SK-N-SH (cell line): Measurements from ENCODE around the gene NR2F1-AS1. TPM values are rescaled to one million over a fixed set of nuclear protein-coding genes. Genes with fewer than 3 reads are reported as not detected.

Experiments used
- CTCF ChIA-PET: fragments of 300-600, 350-600 bp; formaldehyde crosslinking; extraction: SDS; loops from one replicate; lab custom pipeline; 2021; lab: Yijun Ruan, JAX
- POLR2A ChIA-PET: fragments of 350-600 bp; sonication (Branson Sonifier 250); formaldehyde crosslinking; extraction: SDS; loops from one replicate; lab custom pipeline; 2020; ENCODE audit warnings: antibody characterized with exemption, inconsistent platforms; lab: Yijun Ruan, JAX
- DNase-seq: peaks from one replicate; pipeline ENCODE4 v3.0.0; 2012
- H2AFZ ChIP-seq: fragments of 200-600 bp; sonication (generic); 2 replicates; pipeline ENCODE4 v1.8.1; 2016; ENCODE audit warnings: antibody characterized with exemption, mild to moderate bottlenecking, low read depth
- H3F3A ChIP-seq: fragments of 200-600 bp; sonication (generic); replicated peaks from 2 replicates; pipeline ENCODE3; 2016; ENCODE audit warnings: antibody characterized with exemption, mild to moderate bottlenecking; ENCODE audit not compliant: insufficient read depth
- H3K27ac ChIP-seq, 2 experiments: fragments of 200-500 bp in 1 of 2; fragments of 200-600 bp in 1 of 2; sonication (Bioruptor generic) in 1 of 2; sonication (generic), shearing (Covaris generic) in 1 of 2; 2 replicates each; pipeline versions ENCODE4 v1.5.1 to v1.6.1; 2014 to 2016; ENCODE audit warnings: low read depth in 2 of 2, inconsistent platforms in 1 of 2, low read length in 1 of 2, mild to moderate bottlenecking in 1 of 2, mixed read lengths in 1 of 2
- H3K27me3 ChIP-seq: fragments of 200-600 bp; sonication (generic), shearing (Covaris generic); 2 replicates; pipeline ENCODE4 v1.6.1; 2016; ENCODE audit warnings: mixed run types; ENCODE audit not compliant: insufficient read depth
- H3K36me3 ChIP-seq, 2 experiments: fragments of 200-500 bp in 1 of 2; fragments of 200-600 bp in 1 of 2; sonication (Bioruptor generic) in 1 of 2; sonication (generic) in 1 of 2; replicated peaks in 1 of 2; 2 replicates each; pipeline versions ENCODE3 to v1.5.1; 2014 to 2016; ENCODE audit warnings: low read length in 1 of 2, mild to moderate bottlenecking in 1 of 2; ENCODE audit not compliant: insufficient read depth in 2 of 2, control insufficient read depth in 1 of 2
- H3K4me1 ChIP-seq, 2 experiments: fragments of 200-500 bp in 1 of 2; fragments of 200-600 bp in 1 of 2; sonication (Bioruptor generic) in 1 of 2; sonication (generic), shearing (Covaris generic) in 1 of 2; 2 replicates each; pipeline versions ENCODE4 v1.5.1 to v1.6.1; 2014 to 2016; ENCODE audit warnings: low read depth in 1 of 2, low read length in 1 of 2, mixed run types in 1 of 2; ENCODE audit not compliant: insufficient read depth in 2 of 2, control insufficient read depth in 1 of 2
- H3K4me2 ChIP-seq: fragments of 200-600 bp; sonication (generic), shearing (Covaris generic); 2 replicates; pipeline ENCODE4 v1.6.1; 2017; ENCODE audit warnings: mixed run types
- H3K4me3 ChIP-seq, 2 experiments: fragments of 200-500 bp in 1 of 2; fragments of 200-600 bp in 1 of 2; sonication (Bioruptor generic) in 1 of 2; sonication (generic), shearing (Covaris generic) in 1 of 2; 2 replicates each; pipeline versions ENCODE4 v1.5.1 to v1.8.1; 2014 to 2016; ENCODE audit warnings: low read depth in 2 of 2, inconsistent platforms in 1 of 2, low read length in 1 of 2, mild to moderate bottlenecking in 1 of 2, mixed read lengths in 1 of 2, moderate library complexity in 1 of 2
- H3K79me2 ChIP-seq: fragments of 200-600 bp; sonication (generic); 2 replicates; pipeline ENCODE4 v1.8.1; 2017; ENCODE audit warnings: mild to moderate bottlenecking; ENCODE audit not compliant: insufficient read depth
- H3K9ac ChIP-seq: fragments of 200-600 bp; sonication (generic); 2 replicates; pipeline ENCODE4 v1.6.1; 2017; ENCODE audit warnings: mixed run types
- H3K9me2 ChIP-seq: fragments of 200-600 bp; sonication (generic); 2 replicates; pipeline ENCODE4 v1.6.1; 2017; ENCODE audit warnings: mixed run types
- H3K9me3 ChIP-seq: fragments of 200-600 bp; sonication (generic); 2 replicates; pipeline ENCODE4 v1.6.1; 2017; ENCODE audit warnings: mixed run types, mild to moderate bottlenecking, moderate library complexity
- H4K20me1 ChIP-seq: fragments of 200-600 bp; sonication (generic); 2 replicates; pipeline ENCODE4 v1.6.1; 2017; ENCODE audit warnings: mild to moderate bottlenecking, mixed run types; ENCODE audit not compliant: insufficient read depth
- CHD2 ChIP-seq: fragments of 150-350 bp; IDR thresholded peaks from 2 replicates; pipeline ENCODE4 v1.6.1; 2018; ENCODE audit warnings: low read length; ENCODE audit not compliant: partially characterized antibody
- ELF1 ChIP-seq: IDR thresholded peaks from 2 replicates; pipeline ENCODE4 v1.4.0; 2012
- EP300 ChIP-seq, 2 experiments: IDR thresholded peaks; 2 replicates each; pipeline versions ENCODE4 v1.4.0 to v1.6.1; 2012; ENCODE audit warnings: borderline replicate concordance in 1 of 2, low read depth in 1 of 2, low read length in 1 of 2
- EZH2phosphoT487 ChIP-seq: fragments of 200-600 bp; sonication (generic); IDR thresholded peaks from 2 replicates; pipeline ENCODE4 v1.6.1; 2017; ENCODE audit warnings: low read depth, mixed run types, mild to moderate bottlenecking, antibody characterized with exemption, moderate library complexity, borderline replicate concordance
- FOXM1 ChIP-seq: IDR thresholded peaks from 2 replicates; pipeline ENCODE4 v1.4.0; 2012; ENCODE audit warnings: low read depth, mild to moderate bottlenecking
- GATA2 ChIP-seq: sonication (generic); formaldehyde crosslinking; IDR thresholded peaks from 2 replicates; pipeline ENCODE4 v1.5.0; 2020; ENCODE audit warnings: mild to moderate bottlenecking, missing genetic modification reagents
- RAD21 ChIP-seq: IDR thresholded peaks from 2 replicates; pipeline ENCODE4 v1.6.1; 2012; ENCODE audit warnings: mild to moderate bottlenecking, low read length
- RCOR1 ChIP-seq: fragments of 150-350 bp; IDR thresholded peaks from 2 replicates; pipeline ENCODE4 v1.6.1; 2017; ENCODE audit warnings: antibody characterized with exemption, low read length
- RFX5 ChIP-seq: IDR thresholded peaks from 2 replicates; pipeline ENCODE4 v1.6.1; 2012; ENCODE audit warnings: mild to moderate bottlenecking, improper control_type of control experiment, low read length
- RXRA ChIP-seq: IDR thresholded peaks from 2 replicates; pipeline ENCODE4 v1.4.0; 2012; ENCODE audit warnings: low read depth, mild to moderate bottlenecking, borderline replicate concordance
- TAF1 ChIP-seq: IDR thresholded peaks from 2 replicates; pipeline ENCODE4 v1.6.1; 2012; ENCODE audit warnings: low read depth, mild to moderate bottlenecking, low read length, moderate library complexity, borderline replicate concordance
- TCF12 ChIP-seq: IDR thresholded peaks from 2 replicates; pipeline ENCODE4 v1.4.0; 2012
- WGBS: methylation state at CpG from one replicate; pipeline ENCODE4 v1.1.6; 2017; ENCODE audit warnings: low lambda C conversion rate; 5-methylcytosine and 5-hydroxymethylcytosine counted together
- polyA plus RNA-seq, 3 experiments: library from polyadenylated mRNA; depleted of rRNA; stranded (reverse); fragments of >200 nt; gene quantifications; 2 replicates each; pipeline ENCODE4 v1.2.3, GENCODE V29; 2012
- TF ChIP-seq, protein P1 (sequence below): IDR thresholded peaks from 2 replicates; pipeline ENCODE4 v1.4.0; 2012; ENCODE audit warnings: low read depth

The NR2F1-AS1 gene
- polyA plus RNA-seq, 1 of the 3 experiments (the other 2 are of a cell fraction): 7.4 TPM

DNA sequence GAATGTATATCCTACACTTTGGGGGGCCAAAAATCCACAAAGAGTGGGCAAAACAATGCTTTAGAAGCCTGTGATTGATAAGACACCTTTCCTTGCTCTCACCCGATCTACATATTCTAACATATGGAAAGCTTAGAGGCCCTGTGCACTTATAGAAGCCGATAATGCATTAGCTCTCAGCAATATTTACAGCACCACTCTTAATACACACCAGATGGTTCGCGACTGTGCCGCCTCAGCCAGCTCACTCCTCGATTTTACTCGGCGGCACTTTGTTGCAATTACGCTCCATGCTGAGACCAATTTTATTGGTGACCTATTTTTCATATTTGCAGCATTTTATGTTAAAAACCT is 20.8 kb upstream of the NR2F1-AS1 start:
- Histone ChIP-seq H2AFZ (peak overlapping the region; percentile 50; the same call in 1 of the 2 replicates), H3K4me2 (peak overlapping the region; percentile 58; the same call in 1 of the 2 replicates), H4K20me1 (no peaks in the 10 kb centered on the region), H3K9ac (peak overlapping the region; percentile 17; the same call in 1 of the 2 replicates), H3K9me2 (no peaks in the 10 kb centered on the region), H3K4me1 (peaks cover 6 to 20% of the 10 kb centered on the region in 2 experiments; a peak in 2 of 4 replicates), H3F3A (peaks cover 15% of the 10 kb centered on the region), H3K79me2 (no peaks in the 10 kb centered on the region), H3K4me3 (peak overlapping the region in 1 of 2 experiments; percentile 31; a peak in 3 of 4 replicates), H3K27ac (peak overlapping the region; percentile 61 to 94), H3K9me3 (no peaks in the 10 kb centered on the region), H3K27me3 (no peaks in the 10 kb centered on the region), H3K36me3 (no peaks in the 10 kb centered on the region)
- ChIA-PET CTCF (interaction anchor here (0.8 to 5.1 kb wide), 9 partner anchors 10 to 484 kb away, joined by 3 to 32 read pairs (median 4); partner anchors contain the start of gene NR2F1), POLR2A (interaction anchor here (0.9 to 1.8 kb wide), 6 partner anchors 10 to 20 kb away, joined by 3 to 12 read pairs (median 6); partner anchors contain the start of gene NR2F1)
- peak; percentile 78 for DNase-seq
- TF ChIP-seq EZH2phosphoT487 (no peak), RXRA (no peak), CHD2 (no peak), EP300 (IDR thresholded peaks at IDR 0.05; ENCODE audit: borderline replicate concordance in 1 of 2, low read depth in 1 of 2, low read length in 1 of 2) (peak in 1 of 2 experiments; percentile 39; a peak in 1 of 4 replicates), FOXM1 (no peak)
- 35% methylated on average over 9 of the region's 9 CpGs for WGBS

DNA sequence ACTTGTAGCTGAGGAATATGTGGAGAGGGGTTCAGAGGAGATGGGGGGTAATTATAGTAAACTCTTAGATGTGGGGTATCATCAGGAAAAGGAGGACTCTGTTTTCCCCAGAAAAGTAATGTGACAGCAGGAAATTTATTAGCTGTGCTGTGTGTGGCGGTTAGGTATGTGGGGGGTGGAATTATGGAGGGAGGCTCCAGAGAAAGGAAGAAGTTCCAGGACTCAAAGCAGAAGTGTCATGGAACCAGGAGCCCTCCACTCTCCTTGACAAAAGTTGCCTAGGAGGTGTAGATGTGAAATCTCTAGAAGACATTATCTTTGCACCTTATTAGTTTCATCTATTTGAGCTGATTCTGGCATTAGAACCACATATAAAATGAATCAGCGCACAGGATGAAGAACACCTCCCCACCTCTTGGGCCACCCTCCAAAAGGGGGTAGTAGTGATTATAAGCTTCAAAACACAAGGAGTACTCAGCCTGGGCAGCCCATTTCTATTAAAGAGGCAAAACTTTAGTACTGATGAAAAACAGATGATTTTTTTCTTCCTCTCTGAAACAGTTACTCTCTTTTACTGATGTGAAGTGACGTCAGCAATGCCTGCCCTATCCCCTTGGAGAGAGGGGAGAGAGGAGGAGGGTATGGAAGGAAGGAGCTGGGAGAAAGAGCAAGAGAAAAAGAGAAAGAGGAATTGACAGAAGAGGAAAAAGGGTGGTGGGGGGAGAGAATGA is 20.2 kb upstream of the NR2F1-AS1 start:
- H3K9me3 ChIP-seq: no peaks in the 10 kb centered on the region

More for the DNA sequence above, 20.2 kb upstream of the NR2F1-AS1 start:
- Histone ChIP-seq H3K27ac (peak overlapping the region; percentile 61 to 94), H3K9me2 (no peaks in the 10 kb centered on the region), H3K4me2 (peak overlapping the region; percentile 58; the same call in 1 of the 2 replicates), H3K4me3 (peak overlapping the region in 1 of 2 experiments; percentile 31; a peak in 2 of 4 replicates), H3K36me3 (no peaks in the 10 kb centered on the region), H4K20me1 (no peaks in the 10 kb centered on the region), H3K79me2 (no peaks in the 10 kb centered on the region), H3K9ac (peak overlapping the region; percentile 17; the same call in 1 of the 2 replicates), H3F3A (peaks cover 9% of the 10 kb centered on the region), H3K27me3 (no peaks in the 10 kb centered on the region), H3K4me1 (peaks cover 6 to 20% of the 10 kb centered on the region in 2 experiments; a peak in 2 of 4 replicates), H2AFZ (peak overlapping the region; percentile 50; the same call in 1 of the 2 replicates)
- WGBS: 63% methylated on average over 3 of the region's 3 CpGs
- ChIA-PET CTCF (interaction anchor here (0.7 to 5.1 kb wide), 9 partner anchors 10 to 1137 kb away, joined by 3 to 32 read pairs (median 4); partner anchors contain the start of gene NR2F1), POLR2A (interaction anchor here (0.9 to 1.8 kb wide), 6 partner anchors 9 to 20 kb away, joined by 3 to 12 read pairs (median 6); partner anchors contain the start of gene NR2F1)
- peak; percentile 78 for DNase-seq
- no peak for TF ChIP-seq RXRA
- TF ChIP-seq, protein P1, sequence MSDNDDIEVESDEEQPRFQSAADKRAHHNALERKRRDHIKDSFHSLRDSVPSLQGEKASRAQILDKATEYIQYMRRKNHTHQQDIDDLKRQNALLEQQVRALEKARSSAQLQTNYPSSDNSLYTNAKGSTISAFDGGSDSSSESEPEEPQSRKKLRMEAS: no peak
- 0 out of 2 replicates have a peak, but pooled peaks have one; percentile 40 for TF ChIP-seq RFX5
- TF ChIP-seq TAF1: no peak
- TF ChIP-seq ELF1: no peak
- TF ChIP-seq RCOR1: no peak
- peak; percentile 66; the same call in 1 of the 2 replicates for TF ChIP-seq TCF12
- TF ChIP-seq GATA2 (CRISPR knock-in tag): no peak
- TF ChIP-seq RAD21: no peak
